Stimulated activated CD4-positive, alpha-beta T cell treated with anti-CD3 and anti-CD28 coated beads, Interleukin-4, amount 100 ng/mL, for 24 hours (primary cell): ENCODE data around the gene CNOT8.

Source experiments
- DNase-seq: peaks from one replicate; pipeline ENCODE4 v3.0.0-alpha.2; 2020

Gene CNOT8

DNA sequence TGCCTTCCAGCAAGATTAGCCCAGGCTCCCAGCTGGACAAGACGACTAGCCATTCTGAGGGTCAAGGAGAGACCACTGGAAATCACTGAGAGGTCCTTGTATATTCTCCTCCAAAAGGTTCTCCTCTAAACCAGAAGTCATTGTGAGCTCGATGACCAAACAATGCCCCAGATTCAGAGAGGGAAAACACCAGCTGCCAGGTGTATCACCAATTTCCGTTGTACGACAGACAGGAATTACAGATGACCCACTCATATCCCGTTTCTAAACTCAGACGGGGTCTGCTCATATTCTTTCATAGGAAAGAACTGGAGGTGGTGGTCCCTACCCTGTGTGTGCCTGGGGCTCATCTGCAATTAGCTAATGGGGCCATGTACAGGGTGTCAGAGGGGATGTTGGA, 22.2 kb upstream of the CNOT8 start:
- no peak for DNase-seq

DNA sequence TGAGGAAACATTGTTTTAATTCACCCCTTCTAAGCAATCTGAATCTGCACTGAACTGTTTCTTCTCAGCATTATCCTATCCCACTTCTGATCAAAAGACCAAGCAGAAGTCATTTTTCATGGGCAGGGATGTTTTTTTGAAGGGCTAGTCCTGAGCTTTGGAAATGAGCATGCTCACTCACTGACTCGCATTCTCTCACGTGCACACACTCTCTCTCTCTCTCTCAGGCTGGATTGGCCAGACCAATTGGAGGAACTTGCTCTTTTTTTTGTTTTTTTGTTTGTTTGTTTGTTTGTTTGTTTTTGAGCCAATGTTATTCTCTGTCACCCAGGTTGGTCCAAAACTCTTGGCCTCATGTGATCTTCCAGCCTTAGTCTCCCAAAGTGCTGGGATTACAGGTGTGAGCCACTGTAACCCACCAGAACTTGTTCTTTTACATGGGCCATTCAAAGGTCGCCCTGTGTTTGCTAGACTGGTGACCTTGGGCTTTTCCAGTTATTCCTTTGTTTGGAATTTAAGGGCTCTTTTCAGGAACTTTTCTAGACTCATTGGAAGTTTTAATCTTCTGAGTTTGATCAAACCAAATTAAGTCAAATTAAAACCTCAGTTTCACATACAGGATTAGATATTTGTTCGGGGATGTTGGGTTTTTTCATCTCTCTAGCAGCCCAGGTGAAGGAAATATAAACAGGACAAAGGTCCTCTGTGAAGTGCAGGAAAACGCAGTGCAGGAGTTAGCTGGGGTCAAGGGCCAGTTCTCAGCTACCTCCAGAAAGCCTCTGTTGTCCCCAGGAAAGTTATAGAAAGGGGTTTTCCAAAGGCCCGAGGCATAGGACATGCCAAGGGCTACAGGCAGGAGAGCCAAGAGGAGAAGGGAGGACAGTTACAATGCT, 21.2 kb upstream of the CNOT8 start:
- no peak for DNase-seq

DNA sequence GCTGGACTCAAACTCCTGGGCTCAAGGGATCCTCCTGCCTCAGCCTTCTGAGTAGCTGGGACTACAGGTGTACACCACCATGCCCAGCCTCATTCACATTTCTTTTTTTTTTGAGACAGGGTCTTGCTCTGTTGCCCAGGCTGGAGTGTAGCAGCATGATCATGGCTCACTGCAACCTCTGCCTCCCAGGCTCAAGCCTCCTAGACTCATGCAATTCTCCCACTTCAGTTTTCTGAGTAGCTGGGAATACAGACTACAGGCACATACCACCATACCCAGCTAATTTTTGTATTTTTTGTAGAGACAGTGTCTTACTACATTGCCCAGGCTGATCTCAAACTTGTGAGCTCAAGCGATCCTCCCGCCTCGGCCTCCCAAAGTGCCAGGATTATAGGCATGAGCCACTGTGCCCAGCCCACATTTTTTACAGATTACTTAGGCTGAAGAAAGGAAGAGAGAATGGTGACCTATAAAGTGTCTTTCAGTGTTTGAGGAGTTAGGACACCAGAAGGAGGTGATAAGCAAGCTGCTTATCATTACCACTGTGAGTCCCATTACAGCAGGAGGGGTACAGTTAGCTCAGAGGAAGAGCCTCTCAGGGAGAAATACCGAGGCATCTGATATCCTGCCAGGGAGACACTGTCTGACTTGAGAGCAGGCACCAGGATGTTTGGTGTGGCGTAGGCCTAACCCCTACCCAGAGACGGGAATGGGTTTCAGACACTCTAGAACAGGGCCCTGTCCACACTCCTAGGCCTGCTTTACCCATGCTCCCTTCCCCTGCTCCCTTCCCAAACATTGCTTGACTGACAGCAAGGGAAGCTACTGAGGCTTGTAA, 17.8 kb upstream of the CNOT8 start:
- DNase-seq: no peak

DNA sequence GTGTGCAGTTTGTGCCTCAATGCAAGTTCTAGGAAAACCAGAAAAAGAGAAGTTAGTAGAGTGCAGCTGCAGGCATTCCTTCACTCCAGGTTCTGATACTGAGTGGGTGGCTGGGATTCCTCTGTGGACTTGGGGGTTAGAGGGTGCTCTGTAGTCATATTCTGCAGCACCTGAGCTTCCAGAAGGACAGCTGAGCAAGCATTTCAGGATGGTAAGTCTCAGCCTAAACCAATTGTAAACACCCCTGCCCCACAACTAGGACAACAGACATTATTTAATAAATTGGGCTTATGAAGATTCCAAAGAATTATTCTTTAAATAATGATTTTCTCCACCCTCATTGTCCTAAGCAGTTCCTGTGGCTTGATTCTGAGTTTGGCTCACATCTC, 17.2 kb upstream of the CNOT8 start:
- no peak for DNase-seq

DNA sequence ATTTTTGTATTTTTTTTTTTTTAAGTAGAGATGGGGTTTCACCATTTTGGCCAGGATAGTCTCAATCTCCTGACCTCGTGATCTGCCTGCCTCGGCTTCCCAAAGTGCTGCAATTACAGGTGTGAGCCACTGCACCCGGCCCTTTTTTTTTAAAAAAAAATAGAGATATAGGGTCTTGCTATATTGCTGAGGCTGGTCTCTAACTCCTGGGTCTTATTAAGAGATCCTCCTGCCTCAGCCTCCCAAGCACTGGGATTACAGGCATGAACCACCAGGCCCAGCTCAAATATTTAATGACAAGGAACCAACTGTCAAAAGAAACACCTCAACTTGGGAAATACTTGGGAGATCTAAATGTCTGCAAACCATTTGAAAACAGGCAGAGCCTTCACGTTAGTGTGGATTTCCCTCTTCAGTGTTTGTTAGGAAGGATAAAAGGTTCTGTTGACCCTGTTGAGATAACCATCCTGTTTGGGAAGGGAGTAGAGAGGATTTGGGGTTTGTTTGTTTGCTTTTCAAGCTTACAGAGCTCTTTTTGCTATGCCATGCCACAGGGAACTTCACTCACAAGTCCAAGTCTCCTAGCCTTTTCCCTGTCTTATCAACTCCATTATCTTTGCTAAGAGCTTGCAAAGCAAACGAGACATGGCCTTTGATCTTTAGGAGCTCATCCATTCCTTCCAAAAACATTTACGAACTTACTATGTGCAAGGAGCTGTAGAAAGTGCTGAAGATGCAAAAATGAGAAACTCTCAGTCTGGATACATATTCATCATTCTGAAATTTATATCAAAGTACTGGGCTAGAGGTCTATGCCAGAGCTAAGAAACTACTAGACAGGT, 15.5 kb upstream of the CNOT8 start:
- DNase-seq: no peak

DNA sequence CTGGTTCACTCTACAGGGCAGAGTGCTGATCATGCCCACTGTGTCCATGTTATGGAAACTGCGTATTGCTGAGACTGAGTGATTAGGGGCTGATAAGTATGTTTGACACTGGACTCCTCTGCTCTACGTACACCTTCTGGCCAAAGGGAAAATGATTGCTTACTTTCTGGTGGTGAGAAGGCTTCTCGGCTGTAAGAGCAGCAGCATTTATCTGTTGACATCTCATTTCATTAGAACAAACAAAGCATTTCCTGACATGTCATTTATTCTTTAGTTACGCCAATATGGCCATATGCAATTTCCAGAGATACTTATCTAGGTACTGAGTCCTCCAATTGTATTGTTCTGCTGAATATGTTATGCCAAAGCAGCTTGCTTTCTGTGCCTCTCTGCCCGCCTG, 13.6 kb upstream of the CNOT8 start:
- no peak for DNase-seq

DNA sequence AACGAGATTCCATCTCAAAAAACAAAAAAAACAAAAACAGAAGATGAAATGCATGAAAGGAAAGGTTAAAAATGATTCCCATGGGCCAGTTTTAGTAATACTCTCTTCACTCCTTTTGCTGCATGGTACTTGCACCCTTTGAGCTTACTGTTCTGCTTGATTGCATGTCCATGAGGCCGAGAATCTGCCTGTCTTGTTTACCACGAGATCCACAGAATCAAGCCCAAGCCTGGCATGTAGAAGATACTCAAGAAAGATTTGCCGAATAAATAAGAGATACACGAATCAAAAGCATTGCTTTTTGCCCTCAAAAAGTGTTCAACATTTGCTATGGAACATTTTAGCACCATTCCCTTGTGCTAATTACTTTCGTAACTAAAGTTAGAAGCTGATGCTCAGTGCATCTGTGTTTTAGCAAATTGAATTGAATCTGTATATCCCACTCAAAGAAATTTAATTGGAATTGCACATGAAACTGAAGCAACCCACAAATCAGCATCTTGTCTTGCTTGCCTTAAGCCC, 9.1 kb upstream of the CNOT8 start:
- no peak for DNase-seq

DNA sequence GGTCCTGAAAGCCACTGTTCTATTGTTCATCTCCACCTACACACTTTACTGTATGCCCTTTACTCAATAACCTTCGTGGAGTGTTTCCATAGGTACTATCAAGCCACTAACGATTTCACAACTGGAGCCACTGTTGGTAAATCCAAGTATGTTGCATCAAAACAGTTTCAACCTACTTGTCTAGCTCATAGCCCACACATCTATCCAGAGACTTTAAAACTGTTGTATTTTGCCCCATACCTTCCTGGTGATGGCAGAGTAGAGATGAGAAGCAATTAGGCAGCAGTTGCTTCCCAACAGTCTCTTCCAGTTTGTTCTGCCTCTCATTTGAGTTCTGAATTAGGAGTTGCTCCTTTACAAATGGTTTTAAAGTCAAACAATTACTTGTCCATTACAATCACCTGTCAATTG, 8.6 kb upstream of the CNOT8 start:
- no peak for DNase-seq

DNA sequence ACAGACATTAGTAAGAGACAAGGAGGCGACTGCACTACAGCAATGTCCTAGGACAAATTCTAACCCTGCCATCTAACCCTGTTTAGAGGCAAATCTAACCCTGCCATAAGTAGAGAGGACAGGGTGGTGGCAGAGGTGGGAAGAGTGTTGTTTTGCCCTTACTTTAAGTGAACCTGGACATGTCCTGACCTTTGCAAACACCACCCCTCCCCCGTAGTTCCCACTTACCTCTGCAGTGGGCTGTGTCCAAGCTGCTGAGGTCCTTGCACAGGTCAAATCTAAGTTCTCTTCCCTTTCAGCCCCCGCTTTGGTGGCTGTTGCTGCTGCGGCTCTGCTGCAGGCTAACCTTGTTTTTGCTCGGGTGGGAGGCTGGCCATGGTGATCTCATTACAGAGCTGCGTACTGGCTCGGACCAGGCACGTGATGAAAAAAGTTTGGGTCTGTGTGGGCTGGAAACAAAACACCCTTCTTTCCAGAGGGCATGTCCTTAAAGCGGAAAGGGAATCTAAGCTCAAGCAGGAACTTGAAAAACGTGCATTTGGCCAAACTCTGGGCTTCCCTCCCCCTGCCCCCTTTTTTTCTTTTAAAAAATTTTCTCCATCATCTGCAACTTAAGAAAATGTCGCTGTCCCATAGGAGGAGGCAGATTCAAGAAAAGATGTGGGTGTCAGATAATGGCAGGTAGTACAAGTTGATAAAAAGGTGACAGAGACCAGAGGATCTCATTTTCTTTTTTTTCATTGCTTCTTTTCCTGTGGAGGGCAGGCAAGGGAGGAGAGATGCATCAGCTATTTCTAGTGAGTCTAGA, 8.0 kb upstream of the CNOT8 start, which contains the start of gene FAXDC2:
TSS of gene FAXDC2 (minus strand) at position 349 of the 808 bp plus-strand sequence. CDS start 12,425 bp downstream, outside the sequence.
- no peak for DNase-seq

DNA sequence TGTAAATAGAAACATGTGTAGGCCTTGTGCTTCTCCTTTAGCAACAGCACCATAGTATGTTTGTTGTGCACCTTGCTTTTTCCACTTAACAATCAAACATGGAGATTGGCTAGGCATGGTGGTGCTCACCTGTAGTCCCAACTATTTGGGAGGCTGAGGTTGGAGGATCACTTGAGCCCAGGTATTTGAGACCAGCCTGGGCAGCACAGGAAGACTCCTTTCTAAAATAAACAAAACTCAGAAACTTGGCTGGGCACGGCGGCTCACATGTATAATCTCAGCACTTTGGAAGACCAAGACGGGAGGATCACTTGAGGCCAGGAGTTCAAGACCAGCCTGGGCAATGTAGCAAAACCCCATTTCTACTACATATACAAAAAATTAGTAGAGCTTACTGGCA, 7.1 kb upstream of the CNOT8 start:
- DNase-seq: no peak

DNA sequence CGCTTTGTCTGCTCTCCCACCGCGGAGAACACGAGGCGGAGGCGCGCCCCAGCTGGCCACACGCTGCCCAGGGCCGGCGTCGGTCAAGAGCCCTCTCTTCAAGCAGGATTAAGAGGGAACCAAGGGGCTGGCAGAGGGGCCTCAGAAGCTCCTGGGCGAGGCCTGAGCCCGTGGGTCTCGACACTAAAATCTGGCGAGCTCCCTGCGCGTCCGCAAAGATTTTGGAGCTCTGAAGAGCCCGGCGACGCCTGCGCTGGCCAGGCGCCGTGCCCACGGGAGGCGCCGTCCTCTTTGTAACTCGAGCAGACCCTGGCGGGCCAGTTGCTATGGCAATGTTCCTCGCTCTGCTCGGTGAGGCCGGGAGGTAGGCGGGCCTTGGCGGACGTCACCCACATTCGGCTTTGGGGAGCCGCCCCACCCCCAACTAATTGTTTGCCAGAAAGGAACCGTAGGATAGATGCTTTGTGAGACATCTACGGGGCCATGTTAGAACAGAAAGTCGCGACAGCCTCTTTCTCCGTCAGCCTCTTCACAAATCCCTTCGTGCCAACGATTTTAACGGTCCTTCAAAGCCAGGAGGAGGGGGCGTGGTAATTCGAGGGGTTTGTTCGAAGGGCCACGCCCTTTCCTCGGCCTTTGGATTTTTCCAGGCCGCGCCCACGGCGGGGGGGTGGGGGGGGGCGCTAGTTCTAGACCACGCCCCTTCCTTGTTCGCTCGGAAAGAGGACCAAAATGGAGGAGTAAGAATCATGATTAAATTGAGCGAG, 714 bp upstream of the CNOT8 start:
- DNase-seq: peak; percentile 85

DNA sequence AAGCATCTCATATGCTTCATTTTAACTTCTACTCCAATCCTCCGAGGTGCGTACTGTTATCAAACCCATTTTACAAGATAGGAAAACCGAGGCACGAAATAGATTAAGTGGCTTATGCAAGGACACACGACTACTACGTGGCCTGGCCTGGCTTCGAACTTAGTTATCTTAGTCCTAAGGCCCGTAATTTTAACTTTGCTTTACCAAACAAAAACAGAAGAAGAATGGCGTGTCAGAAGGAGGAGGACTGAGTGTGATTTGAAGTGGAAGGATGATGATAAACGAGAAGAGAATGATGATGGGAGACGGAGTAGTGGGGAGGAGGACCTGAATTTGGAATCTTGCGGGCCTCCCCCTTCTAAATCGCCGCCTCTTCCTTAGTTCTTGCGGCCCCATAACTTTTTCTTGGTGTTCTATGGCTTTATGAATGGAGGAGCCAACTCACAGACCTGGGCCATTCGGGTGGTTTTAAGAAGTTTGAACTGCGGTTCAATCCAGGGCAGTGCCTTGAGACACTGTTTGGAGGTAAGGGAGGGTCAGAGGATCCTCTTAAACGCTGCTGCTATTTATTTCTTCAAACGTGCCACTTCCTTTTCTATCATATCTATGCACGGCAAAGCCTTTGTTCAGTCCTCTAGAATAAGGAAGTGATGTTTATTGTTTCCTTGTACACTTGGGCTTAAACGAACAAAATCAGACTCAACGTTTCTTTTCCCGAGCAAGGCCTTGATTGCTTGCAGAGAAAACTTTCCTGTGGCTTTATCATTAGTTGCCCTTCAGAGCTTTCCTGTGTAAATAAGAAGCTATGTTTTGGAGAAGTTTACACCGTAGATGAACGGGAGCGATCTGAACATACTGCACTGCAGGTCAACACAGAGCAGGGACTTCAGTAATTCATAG, 795 bp downstream of the CNOT8 start:
- peak; percentile 12 for DNase-seq

DNA sequence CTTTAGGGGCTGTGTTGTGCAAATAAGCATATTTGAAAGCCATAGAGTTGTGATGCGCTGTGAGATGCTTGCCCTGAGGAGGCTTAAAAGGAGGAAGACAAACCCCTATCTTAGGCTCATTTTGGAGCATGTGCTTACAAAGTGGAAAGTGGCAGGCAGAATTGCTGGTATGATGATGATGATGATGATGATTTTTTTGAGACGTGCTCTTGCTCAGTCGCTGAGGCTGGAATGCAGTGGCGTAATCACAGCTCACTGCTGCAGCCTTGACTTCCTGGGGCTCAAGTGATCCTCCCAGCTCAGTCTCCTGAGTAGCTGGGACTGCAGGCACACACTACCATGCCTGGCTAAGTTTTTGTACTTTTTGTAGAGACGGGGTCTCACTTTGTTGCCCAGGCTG, 1.7 kb downstream of the CNOT8 start:
- no peak for DNase-seq

DNA sequence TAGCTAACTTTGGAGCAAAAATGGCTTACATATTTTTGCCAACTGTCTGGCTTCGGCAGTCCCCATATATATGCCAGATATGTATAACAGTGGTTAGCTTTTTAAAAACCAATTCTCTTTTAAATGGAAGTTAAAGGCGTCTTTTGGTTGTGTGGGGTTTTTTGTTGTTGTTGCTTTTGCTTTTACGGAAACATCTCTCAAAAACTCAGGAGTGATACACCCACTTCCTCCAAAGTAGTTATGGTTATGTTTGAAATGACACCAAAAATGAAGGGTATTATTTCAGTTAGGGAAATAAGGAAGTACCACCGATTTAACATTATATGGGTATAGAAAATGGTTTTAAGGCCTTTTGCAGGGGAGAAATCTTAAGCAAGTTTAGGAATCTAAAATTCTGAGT, 2.3 kb downstream of the CNOT8 start:
- DNase-seq: no peak

DNA sequence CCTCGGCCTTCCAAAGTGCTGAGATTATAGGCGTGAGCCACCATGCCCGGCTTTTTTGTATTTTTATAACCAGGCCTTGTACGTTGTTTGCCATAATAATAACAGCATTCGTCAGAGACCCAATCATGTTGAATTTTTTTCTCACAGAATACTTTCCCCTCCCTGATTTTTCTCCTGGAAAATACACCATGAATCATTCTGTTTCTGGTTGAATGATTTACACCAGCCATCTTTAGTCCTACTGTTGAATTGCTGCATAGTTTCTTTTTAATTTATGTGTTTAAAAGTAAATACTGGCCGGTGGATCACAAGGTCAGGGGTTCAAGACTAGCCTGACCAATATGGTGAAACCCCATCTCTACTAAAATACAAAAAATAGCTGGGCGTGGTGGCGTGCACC, 3.5 kb downstream of the CNOT8 start:
- DNase-seq: no peak

DNA sequence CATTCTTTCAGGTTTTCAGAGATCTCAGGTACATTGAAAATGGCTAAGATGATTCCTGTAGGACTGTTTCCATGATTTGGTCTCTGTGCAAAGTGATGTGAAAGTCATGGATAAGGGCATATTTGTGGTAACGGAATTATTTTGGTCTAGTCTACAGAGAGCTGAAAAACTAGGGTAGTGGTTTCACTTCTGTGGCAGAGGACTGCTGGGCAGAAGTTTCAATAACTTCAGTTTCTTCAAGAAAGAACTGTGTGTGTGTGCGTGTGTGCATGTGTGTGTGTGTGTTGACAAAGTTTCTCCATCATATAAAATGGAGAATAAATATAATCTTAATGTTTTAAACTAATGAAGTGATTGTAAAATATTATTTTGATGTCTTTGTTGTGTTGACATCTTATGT, 4.3 kb downstream of the CNOT8 start:
- DNase-seq: no peak

DNA sequence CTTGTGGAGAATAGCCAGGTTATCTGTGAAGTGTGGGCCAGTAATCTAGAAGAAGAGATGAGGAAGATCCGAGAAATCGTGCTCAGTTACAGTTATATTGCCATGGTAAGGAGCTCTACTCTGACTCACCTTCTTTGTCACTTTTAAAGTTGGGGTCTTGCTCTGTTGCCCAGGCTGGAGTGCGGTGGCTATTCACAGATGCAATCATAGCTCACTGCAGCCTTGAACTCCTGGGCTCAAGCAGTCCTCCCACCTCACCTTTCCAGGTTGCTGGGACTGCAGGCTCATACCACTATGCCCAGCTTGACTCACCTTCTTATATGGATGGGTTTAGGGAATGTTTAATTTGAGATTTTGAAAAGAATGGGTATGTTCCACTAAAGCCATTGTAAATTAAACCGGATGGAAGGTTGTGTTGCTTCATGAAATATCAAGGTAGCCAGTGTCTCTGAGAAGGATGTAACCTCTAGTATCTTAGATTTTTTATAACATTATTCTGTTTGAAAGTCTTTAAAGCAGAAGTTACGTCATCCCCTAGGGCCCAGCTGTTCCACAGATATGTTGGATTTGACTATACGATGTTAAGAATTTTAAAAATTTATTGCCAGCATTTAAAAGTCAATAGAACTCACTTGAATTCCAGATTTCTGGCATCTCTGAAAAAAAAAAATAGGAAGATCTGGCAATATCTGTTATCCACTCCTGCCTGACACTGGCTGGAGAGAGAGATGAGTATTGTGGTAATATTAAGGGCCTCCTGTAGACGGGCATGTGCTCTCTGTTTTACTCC, 5.1 kb downstream of the CNOT8 start:
- no peak for DNase-seq

DNA sequence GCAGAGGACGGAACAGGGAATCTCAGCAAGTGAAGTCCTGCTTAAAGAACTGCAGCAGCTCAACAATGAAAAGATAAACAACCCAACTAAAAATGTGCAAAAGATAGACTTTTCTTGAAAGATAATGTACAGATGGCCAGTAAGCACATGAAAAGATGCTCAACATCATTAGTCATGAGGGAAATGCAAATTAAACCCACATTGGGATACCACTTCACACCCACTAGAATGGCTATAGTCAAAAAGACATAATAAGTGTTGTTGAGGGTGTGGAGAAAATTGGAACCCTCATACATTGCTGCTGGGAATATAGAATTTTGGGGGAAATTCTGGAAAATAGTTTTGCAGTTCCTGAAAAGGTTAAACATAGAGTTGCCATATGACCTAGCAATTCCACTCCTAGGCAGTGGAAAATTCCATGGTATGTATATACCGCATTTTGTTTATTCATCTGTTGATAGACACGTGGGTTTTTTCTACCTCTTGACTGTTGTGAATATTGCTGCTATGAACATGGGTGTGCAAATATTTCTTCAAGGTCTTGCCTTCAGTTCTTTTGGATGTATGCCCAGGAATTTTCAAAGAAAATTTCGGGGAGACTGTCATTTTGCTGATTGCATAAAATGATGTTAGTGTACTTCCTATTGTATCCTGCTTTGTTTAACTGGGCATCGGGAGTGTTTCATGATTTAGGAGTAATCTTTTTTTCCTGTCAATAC, 7.2 kb downstream of the CNOT8 start:
- DNase-seq: no peak

DNA sequence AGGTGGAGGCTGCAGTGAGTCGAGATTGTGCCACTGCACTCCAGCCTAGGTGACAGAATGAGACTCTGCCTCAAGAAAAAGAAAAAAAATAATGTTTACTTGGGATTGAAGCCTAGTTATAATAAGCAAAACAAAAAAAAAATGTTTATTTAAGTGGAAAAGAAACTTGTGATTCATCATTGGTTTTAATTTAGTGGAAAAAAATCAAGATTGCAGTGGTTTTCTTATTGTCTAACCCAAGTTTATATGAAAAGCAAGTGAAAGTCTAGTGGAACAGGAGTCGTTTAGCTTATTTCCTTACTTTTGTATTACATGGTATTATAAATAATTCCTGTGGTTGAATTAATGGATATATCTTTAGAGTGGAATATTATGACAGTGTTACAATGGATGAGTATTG, 8.4 kb downstream of the CNOT8 start:
- DNase-seq: no peak
